Measurements from ENCODE around the gene EHD4.

EHD4 gene

GRCh38 chr15:41876007-41876406 lies 96.3 kb downstream of the EHD4 start:
- H3K9me3 ChIP-seq (ENCODE audit: insufficient read depth, low read length) = no peaks in the 10 kb centered on the region
- no peaks in the 10 kb centered on the region for H3K27me3 ChIP-seq (ENCODE audit: insufficient read depth, insufficient read length)
- TF ChIP-seq ZNF274 (IDR thresholded peaks at IDR 0.05; ENCODE audit: low read depth, low read length) = no peak
- peaks cover 7% of the 10 kb centered on the region for H3K4me1 ChIP-seq (ENCODE audit: insufficient read depth, insufficient read length)
- H3K9ac ChIP-seq (ENCODE audit: insufficient read length, low read depth) = no peak overlapping the region
- H3K36me3 ChIP-seq (ENCODE audit: insufficient read depth, insufficient read length, low read length) = no peaks in the 10 kb centered on the region
- DNase-seq (ENCODE audit: low read depth, low spot score) = no peak
- H3K4me3 ChIP-seq (ENCODE audit: insufficient read length, low read depth) = no peak overlapping the region

- H3K36me3 ChIP-seq (ENCODE audit: insufficient read depth, insufficient read length, low read length) = no peaks in the 10 kb centered on the region
- no peaks in the 10 kb centered on the region for H3K9me3 ChIP-seq (ENCODE audit: insufficient read depth, low read length)
- DNase-seq (ENCODE audit: low read depth, low spot score) = no peak
- H3K9ac ChIP-seq (ENCODE audit: insufficient read length, low read depth) = no peak overlapping the region
- H3K4me1 ChIP-seq (ENCODE audit: insufficient read depth, insufficient read length) = peaks cover 8% of the 10 kb centered on the region
- H3K4me3 ChIP-seq (ENCODE audit: insufficient read length, low read depth) = no peak overlapping the region
- no peaks in the 10 kb centered on the region for H3K27me3 ChIP-seq (ENCODE audit: insufficient read depth, insufficient read length)
- no peak for TF ChIP-seq YY1 (IDR thresholded peaks at IDR 0.05; ENCODE audit: insufficient read depth, insufficient read length)
- no peak for TF ChIP-seq SUZ12 (IDR thresholded peaks at IDR 0.05; ENCODE audit: extremely low read depth, insufficient read depth, insufficient read length)
- TF ChIP-seq ZNF274 (IDR thresholded peaks at IDR 0.05; ENCODE audit: low read depth, low read length) = no peak
Measured at GRCh38 chr15:41874736-41875135, 97.6 kb downstream of the EHD4 start.

- Histone ChIP-seq H3K9me3 (ENCODE audit: insufficient read depth, low read length) (no peaks in the 10 kb centered on the region), H3K27me3 (ENCODE audit: insufficient read depth, insufficient read length) (no peaks in the 10 kb centered on the region), H3K4me1 (ENCODE audit: insufficient read depth, insufficient read length) (peaks cover 8% of the 10 kb centered on the region), H3K4me3 (ENCODE audit: insufficient read length, low read depth) (no peak overlapping the region), H3K36me3 (ENCODE audit: insufficient read depth, insufficient read length, low read length) (no peaks in the 10 kb centered on the region), H3K9ac (ENCODE audit: insufficient read length, low read depth) (no peak overlapping the region)
- no peak for DNase-seq (ENCODE audit: low read depth, low spot score)
- no peak for TF ChIP-seq SUZ12 (IDR thresholded peaks at IDR 0.05; ENCODE audit: extremely low read depth, insufficient read depth, insufficient read length)
- no peak for TF ChIP-seq YY1 (IDR thresholded peaks at IDR 0.05; ENCODE audit: insufficient read depth, insufficient read length)
- no peak for TF ChIP-seq ZNF274 (IDR thresholded peaks at IDR 0.05; ENCODE audit: low read depth, low read length)
Measured at GRCh38 chr15:41873711-41874110, 98.6 kb downstream of the EHD4 start.

- no peaks in the 10 kb centered on the region for H3K36me3 ChIP-seq (ENCODE audit: insufficient read depth, insufficient read length, low read length)
- H3K4me3 ChIP-seq (ENCODE audit: insufficient read length, low read depth) = no peak overlapping the region
- H3K27me3 ChIP-seq (ENCODE audit: insufficient read depth, insufficient read length) = no peaks in the 10 kb centered on the region
- TF ChIP-seq ZNF274 (IDR thresholded peaks at IDR 0.05; ENCODE audit: low read depth, low read length) (no peak), YY1 (IDR thresholded peaks at IDR 0.05; ENCODE audit: insufficient read depth, insufficient read length) (no peak), SUZ12 (IDR thresholded peaks at IDR 0.05; ENCODE audit: extremely low read depth, insufficient read depth, insufficient read length) (no peak)
- no peak overlapping the region for H3K9ac ChIP-seq (ENCODE audit: insufficient read length, low read depth)
- no peaks in the 10 kb centered on the region for H3K9me3 ChIP-seq (ENCODE audit: insufficient read depth, low read length)
- DNase-seq (ENCODE audit: low read depth, low spot score) = no peak
- peaks cover 8% of the 10 kb centered on the region for H3K4me1 ChIP-seq (ENCODE audit: insufficient read depth, insufficient read length)
Measured at GRCh38 chr15:41872166-41872747, 100.1 kb downstream of the EHD4 start.

GRCh38 chr15:41871175-41871905 lies 101.0 kb downstream of the EHD4 start:
- no peak for DNase-seq (ENCODE audit: low read depth, low spot score)
- H3K9me3 ChIP-seq (ENCODE audit: insufficient read depth, low read length) = no peaks in the 10 kb centered on the region
- H3K27me3 ChIP-seq (ENCODE audit: insufficient read depth, insufficient read length) = no peaks in the 10 kb centered on the region
- TF ChIP-seq YY1 (IDR thresholded peaks at IDR 0.05; ENCODE audit: insufficient read depth, insufficient read length) (no peak), ZNF274 (IDR thresholded peaks at IDR 0.05; ENCODE audit: low read depth, low read length) (no peak), SUZ12 (IDR thresholded peaks at IDR 0.05; ENCODE audit: extremely low read depth, insufficient read depth, insufficient read length) (no peak)
- no peaks in the 10 kb centered on the region for H3K36me3 ChIP-seq (ENCODE audit: insufficient read depth, insufficient read length, low read length)
- H3K4me1 ChIP-seq (ENCODE audit: insufficient read depth, insufficient read length) = peaks cover 8% of the 10 kb centered on the region
- H3K4me3 ChIP-seq (ENCODE audit: insufficient read length, low read depth) = no peak overlapping the region
- H3K9ac ChIP-seq (ENCODE audit: insufficient read length, low read depth) = no peak overlapping the region

- TF ChIP-seq SUZ12 (IDR thresholded peaks at IDR 0.05; ENCODE audit: extremely low read depth, insufficient read depth, insufficient read length) = no peak
- TF ChIP-seq YY1 (IDR thresholded peaks at IDR 0.05; ENCODE audit: insufficient read depth, insufficient read length) = no peak
- no peak for TF ChIP-seq ZNF274 (IDR thresholded peaks at IDR 0.05; ENCODE audit: low read depth, low read length)
- H3K4me3 ChIP-seq (ENCODE audit: insufficient read length, low read depth) = no peak overlapping the region
- H3K27me3 ChIP-seq (ENCODE audit: insufficient read depth, insufficient read length) = no peaks in the 10 kb centered on the region
- no peak for DNase-seq (ENCODE audit: low read depth, low spot score)
- no peak overlapping the region for H3K9ac ChIP-seq (ENCODE audit: insufficient read length, low read depth)
- H3K36me3 ChIP-seq (ENCODE audit: insufficient read depth, insufficient read length, low read length) = no peaks in the 10 kb centered on the region
- peaks cover 13% of the 10 kb centered on the region for H3K4me1 ChIP-seq (ENCODE audit: insufficient read depth, insufficient read length)
- no peaks in the 10 kb centered on the region for H3K9me3 ChIP-seq (ENCODE audit: insufficient read depth, low read length)
Measured at GRCh38 chr15:41870689-41871081, 101.7 kb downstream of the EHD4 start.

GRCh38 chr15:41869770-41870688 lies 102.3 kb downstream of the EHD4 start:
- Histone ChIP-seq H3K9me3 (ENCODE audit: insufficient read depth, low read length) (no peaks in the 10 kb centered on the region), H3K36me3 (ENCODE audit: insufficient read depth, insufficient read length, low read length) (no peaks in the 10 kb centered on the region), H3K27me3 (ENCODE audit: insufficient read depth, insufficient read length) (no peaks in the 10 kb centered on the region), H3K4me3 (ENCODE audit: insufficient read length, low read depth) (no peak overlapping the region), H3K9ac (ENCODE audit: insufficient read length, low read depth) (no peak overlapping the region), H3K4me1 (ENCODE audit: insufficient read depth, insufficient read length) (peaks cover 17% of the 10 kb centered on the region)
- no peak for TF ChIP-seq YY1 (IDR thresholded peaks at IDR 0.05; ENCODE audit: insufficient read depth, insufficient read length)
- no peak for TF ChIP-seq ZNF274 (IDR thresholded peaks at IDR 0.05; ENCODE audit: low read depth, low read length)
- no peak for TF ChIP-seq SUZ12 (IDR thresholded peaks at IDR 0.05; ENCODE audit: extremely low read depth, insufficient read depth, insufficient read length)
- DNase-seq (ENCODE audit: low read depth, low spot score) = no peak
